SU-DHL-6 (cell line): ENCODE data around the gene MEX3A.

Source experiments
- EZH2phosphoT487 ChIP-seq: fragments of 200-600 bp; sonication (generic), shearing (Covaris generic); conservative IDR thresholded peaks from 2 replicates; pipeline ENCODE4 v1.6.1; 2018; ENCODE audit warnings: mild to moderate bottlenecking, antibody characterized with exemption, low read length, moderate library complexity, mixed read lengths
- TF ChIP-seq, protein P1 (sequence below): fragments of 200-600 bp; sonication (generic); IDR thresholded peaks from one replicate; pipeline ENCODE4 v1.5.1; 2017; ENCODE audit warnings: antibody characterized with exemption, mild to moderate bottlenecking, low read length, moderate library complexity; ENCODE audit not compliant: insufficient read depth, poor library complexity, severe bottlenecking

GRCh38 chr1:156096640-156097391 lies 14.6 kb upstream of the MEX3A start:
- TF ChIP-seq, protein P1, sequence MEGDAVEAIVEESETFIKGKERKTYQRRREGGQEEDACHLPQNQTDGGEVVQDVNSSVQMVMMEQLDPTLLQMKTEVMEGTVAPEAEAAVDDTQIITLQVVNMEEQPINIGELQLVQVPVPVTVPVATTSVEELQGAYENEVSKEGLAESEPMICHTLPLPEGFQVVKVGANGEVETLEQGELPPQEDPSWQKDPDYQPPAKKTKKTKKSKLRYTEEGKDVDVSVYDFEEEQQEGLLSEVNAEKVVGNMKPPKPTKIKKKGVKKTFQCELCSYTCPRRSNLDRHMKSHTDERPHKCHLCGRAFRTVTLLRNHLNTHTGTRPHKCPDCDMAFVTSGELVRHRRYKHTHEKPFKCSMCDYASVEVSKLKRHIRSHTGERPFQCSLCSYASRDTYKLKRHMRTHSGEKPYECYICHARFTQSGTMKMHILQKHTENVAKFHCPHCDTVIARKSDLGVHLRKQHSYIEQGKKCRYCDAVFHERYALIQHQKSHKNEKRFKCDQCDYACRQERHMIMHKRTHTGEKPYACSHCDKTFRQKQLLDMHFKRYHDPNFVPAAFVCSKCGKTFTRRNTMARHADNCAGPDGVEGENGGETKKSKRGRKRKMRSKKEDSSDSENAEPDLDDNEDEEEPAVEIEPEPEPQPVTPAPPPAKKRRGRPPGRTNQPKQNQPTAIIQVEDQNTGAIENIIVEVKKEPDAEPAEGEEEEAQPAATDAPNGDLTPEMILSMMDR, result peak; percentile 85
- no peak for TF ChIP-seq EZH2phosphoT487
